GM19099 (cell line): ENCODE measurements around the gene HOXA11.

Experiments used
- POLR2A ChIP-seq: IDR thresholded peaks from 3 replicates; pipeline ENCODE4 v1.6.1; 2011; ENCODE audit warnings: low read depth; ENCODE audit not compliant: insufficient read length; ENCODE audit errors: extremely low read depth

HOXA11 gene

DNA sequence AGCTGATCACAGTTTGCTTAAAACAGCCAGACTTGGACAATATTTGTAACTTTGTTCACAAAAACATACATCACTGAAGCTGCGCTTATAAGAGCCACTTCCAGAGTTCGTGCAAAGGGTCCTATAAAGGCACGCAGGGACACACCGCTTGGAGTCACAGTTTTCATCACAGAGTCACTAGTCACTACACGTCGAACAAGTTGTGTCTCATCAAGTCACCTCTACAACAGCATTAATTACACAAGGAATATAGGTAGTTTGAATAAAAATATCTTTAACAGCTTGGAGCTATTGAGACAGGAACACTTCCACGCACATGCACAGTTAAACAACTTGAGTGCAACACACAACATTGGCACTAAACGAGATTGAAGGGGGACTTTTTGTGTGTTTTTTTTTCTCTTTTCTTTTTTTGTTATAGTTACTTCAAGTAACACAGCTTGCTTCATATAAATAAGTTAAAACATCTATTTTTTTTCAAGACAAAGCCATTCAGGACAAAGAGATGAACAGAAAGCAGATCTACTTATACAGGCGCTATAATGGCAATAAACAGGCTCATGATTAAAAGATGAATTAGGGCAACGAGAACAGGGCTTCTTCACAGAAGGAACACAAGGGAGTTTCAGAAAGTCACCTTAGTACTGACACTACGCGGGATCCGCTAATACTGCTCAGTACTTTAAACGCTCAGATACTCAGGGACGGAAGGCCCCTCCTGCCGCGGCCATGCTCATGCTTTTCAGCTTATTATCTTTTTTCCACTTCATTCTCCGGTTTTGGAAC lies 43.7 kb downstream of the HOXA11 start:
- no peak for TF ChIP-seq POLR2A

DNA sequence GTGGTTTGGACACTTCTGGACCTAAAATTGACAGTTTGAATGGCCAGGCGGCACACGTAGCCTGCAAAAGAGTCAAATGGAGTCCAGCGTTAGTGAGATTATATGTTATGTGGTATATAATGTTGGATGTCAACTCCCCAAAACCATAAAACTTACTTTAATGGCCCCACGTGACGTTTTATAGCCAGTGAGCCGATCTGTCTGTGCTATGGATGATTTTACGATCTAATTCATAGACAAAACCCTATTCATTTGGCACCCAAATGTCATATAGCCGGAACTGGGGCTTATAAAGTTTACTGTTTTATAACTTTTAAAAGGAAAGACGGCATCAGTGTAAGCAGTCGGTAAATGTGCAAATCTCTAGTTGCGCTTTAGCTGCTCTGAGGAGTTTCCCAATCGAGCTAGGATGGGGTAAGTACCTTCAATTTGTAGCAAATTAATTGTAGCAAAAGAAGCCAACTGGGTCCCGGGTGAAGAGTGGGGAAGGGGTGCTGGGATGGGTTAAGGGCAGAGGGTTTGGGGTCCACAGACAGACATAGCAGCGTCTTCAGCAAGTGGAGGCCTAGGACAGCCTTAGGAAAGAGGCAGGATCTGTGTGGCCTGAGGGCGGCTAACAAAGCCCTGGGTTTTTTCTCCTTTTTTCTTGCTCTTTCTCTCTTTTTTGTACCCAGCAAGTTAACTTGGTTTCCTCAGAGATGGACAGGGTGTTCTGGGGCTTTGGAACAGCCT lies 44.7 kb downstream of the HOXA11 start:
- no peak for TF ChIP-seq POLR2A

DNA sequence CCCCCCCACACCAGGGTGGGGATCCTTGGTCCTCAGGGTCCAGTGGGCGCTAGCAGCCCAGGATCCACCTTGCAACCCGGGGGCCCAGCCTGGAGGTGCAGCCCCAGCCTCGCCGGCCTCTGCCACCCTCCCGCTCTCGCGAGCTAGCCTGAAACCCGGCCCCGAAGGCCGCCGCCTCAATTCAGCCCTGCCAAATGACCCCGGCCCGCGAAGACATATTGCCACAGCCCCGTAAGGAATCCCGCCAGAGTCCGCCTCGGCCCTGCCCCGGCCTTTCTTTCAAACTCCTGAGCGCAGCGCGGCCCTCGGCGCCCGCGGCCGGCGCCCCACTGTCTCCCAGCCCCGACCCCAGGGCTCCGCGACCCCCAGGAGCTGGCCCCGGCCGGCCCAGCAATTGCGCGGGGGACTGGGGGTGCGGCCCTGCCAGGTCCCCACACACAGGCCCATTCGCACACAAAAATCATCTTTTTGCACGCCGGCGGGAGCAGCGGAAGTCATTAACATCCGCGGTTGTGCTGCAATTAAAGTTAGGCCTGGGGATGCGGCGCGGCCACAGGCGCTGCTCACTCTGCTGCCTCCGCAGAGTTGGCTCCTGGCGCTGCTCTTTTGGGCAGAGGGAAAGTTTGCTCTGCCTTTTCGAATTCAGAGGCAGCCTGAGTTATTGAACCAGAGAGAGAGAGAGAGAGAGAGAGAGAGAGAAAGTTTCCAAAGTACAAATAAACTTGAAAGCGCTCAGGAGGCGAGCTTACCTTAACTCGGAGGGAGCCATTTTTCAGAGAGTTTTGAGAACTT lies 45.5 kb downstream of the HOXA11 start:
- no peak for TF ChIP-seq POLR2A

DNA sequence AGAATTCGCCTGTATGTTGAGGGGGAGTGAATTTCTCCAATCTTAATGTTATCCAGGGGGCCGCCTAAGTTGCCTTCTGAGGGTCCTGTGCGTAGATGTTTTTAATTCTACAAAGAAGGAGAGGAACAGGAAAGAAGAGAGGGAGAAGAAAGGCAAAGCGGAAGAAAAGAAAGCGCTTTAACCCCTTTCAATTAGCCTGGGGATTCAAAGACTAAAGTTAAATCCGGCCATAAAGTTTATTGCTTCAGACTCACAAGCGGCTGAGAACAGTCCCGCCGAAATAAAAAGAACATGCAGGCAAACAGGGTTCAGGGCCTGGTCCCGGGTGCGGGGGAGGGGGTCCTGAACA lies 46.1 kb downstream of the HOXA11 start:
- TF ChIP-seq POLR2A: no peak

DNA sequence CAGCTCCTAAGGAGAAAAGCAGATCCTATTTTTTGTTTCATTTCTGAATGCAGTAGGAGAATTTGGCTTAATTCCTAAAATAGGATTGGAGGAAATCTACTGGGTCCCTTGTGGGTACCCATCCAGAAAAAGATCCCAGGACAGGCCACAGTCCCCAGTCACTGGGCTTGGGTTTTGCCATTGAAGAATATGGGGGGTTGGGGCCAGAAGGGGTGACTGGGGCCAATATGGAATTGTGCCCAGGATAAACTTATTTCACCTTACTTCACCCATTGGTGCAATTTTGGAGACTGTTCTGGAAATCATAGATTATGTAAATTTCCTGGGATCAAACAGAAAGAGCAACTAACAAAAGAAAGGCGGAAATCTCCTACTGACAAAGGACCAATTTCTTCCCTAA lies 46.6 kb downstream of the HOXA11 start:
- TF ChIP-seq POLR2A: no peak

DNA sequence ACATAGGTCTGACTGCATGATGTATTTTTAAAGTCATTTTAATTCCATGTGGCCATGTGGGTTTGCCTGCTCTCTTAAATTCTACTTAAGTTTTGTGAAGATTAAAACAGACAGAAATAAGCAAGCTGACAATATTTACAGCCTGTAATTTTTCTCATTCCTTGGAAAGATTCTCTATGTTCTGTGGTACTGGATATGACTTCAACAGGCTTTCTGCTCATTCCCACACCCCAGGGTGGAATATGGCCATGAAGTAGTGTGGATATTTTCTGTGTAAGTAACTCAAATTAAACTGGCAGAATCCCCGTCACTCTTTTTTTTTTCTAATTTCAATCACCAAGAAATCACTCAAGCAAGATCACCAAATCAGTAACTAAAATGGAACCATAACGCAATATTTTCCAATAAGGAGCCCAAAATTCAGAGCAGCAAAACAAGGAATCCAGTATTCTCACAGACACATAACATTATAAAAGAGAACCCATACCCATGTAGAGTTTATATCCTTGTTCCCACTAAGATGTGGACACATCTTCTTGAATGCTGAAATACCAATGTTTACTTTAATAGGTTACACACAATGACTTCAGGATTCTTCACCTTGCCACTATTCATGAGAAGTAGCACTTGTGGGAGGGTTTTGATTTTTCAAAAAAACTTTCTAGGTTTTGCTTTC lies 47.3 kb downstream of the HOXA11 start:
- TF ChIP-seq POLR2A: no peak

DNA sequence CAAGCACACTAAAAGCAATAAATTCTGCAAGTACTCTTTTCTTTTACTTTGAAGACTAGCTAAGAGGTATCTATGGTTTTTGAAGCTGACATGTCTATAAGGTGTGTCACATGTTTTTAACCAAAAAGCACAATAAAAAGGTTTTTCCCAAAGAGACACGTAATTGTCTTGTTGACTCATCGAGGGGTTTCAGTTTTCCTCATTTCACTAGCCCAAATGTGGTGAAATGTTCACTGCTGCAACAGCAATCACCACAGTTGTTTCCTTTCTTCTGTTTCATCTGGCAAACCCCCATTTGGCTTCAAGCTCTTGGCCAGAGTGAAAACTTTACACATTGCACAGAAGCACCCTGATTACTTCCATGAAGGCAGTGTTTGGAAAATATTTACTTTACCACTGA lies 50.6 kb downstream of the HOXA11 start:
- no peak for TF ChIP-seq POLR2A

DNA sequence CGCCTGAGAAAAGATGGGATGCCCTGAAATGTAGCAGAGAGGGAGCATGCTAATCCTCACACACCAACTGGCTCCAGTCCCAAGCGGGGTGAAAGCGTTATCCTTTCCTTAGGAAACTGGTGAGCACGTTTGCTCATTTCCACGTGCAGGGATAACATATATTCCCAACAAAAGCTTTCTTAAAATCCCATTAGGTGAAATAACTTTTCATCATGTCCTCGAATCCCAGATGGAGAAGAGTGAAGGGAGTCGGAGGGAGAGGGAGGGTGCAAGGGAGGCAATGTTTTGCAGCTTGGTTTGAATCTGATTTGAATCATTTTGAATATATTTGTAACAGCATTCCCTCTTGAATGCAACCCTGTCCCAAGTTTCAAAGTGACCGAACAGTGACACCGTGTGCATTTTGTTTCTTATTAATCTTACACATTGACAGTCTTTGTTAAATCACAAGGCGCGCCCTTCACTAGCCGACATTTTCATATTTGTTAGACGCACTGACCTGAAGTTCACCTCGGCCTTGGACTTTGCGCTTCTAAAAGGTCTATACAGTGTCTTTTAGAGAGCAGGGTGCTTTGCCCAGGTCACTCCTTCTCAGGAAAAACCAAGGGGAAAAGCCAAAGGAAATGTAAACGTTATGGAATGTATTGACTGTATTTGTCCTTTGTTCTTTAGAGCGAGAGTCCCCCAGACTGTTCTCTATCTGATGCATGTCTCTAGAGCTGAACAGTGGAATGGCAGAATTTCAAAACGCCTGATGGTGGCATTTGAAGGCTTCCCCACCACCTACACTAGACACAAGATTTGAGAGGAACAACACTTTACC lies 51.4 kb downstream of the HOXA11 start:
- TF ChIP-seq POLR2A: no peak

DNA sequence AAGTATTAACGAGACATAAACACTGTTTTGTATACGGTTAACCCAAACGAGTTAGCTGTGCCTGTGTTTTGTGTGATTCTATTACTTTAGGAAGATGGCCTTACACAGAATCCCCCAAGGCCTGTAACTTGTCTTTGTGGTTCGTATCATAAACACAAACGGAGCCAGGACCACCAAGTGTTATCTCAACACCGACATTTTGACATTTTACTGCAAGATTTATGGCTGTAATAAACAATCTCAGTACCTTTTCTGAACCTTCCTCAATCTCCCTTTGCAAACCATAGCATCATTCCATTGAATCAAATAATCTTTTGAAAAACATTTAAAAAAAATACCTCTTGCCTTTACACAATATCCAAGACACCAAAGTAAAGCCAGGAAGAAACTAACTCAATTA lies 52.1 kb downstream of the HOXA11 start:
- no peak for TF ChIP-seq POLR2A

DNA sequence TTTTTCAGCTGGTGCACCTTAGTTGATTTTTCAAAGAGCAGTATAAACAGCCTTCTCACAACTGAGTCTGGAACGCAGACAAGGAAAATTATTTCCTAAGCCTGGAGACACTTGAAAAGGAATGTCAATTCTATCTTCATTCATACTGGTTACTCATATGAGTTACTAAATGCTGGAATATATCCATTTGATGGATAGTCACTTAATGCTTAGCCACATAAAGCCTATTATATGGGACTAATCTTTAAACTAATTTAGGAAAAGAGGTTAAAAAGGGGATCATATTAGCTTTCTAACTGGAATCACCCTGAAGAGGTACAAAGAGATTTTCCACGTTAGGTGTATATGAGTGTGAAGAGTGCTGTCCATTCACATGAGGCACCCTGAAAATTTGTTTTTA lies 52.8 kb downstream of the HOXA11 start:
- no peak for TF ChIP-seq POLR2A

DNA sequence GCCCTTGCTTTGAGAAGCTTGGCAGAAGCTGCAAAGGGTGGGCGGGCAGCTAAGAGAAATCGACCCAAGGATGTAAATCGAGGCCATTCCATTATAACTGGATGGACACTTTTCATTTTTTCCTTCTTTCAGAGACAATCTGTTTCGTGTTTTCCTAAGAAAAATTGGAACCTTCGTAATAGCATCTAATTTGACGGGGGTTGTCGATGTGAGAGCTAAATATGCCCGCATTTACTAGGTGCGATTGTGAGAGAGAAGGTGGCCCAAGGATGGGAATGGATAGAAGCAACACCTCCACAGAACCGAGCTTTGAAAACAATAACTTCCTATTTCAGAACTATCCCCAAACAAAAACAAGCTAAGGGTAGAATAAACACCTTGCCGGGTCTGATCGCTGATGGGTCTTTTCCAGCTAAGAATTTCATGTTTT lies 53.6 kb downstream of the HOXA11 start:
- TF ChIP-seq POLR2A: no peak
